Stimulated activated CD4-positive, alpha-beta T cell treated with anti-CD3 and anti-CD28 coated beads, TNF-alpha, amount 100 ng/mL, for 48 hours (primary cell): ENCODE measurements around the gene RDX.
A peak's percentile ranks its signal among the peaks of the same experiment; 100 is the strongest.
"Not testable (repeated sequence)": the region's sequence is repeated elsewhere in the genome, so short reads cannot be mapped to it uniquely, and the experiment has no call there.

ENCODE experiments used
- DNase-seq, 3 donors: peaks; one replicate each; pipeline ENCODE4 v3.0.0-alpha.2; 2020; ENCODE audit warnings: low read depth in 3 of 3

RDX gene

GRCh38 chr11:110296226-110297075 is at the start of gene RDX:
Gene RDX, minus strand, starts transcription at chr11:110296614. Its CDS starts 16,922 bp downstream, at chr11:110279692.
- DNase-seq: peak; percentile 26 to 57 (median 30)

GRCh38 chr11:110345743-110346142 is 49.3 kb upstream of the RDX start:
- DNase-seq: no peak

GRCh38 chr11:110340436-110340835 is 44.0 kb upstream of the RDX start:
- no peak for DNase-seq

- no peak for DNase-seq
Observed at GRCh38 chr11:110339456-110340250, 43.2 kb upstream of the RDX start.

GRCh38 chr11:110338684-110339083 is 42.3 kb upstream of the RDX start:
- no peak for DNase-seq

GRCh38 chr11:110337570-110338193 is 41.3 kb upstream of the RDX start:
- DNase-seq: peak in 2 of 3 donors; percentile 22 to 29

GRCh38 chr11:110336054-110336453 is 39.6 kb upstream of the RDX start:
- DNase-seq: no peak

- DNase-seq: no peak
Observed at GRCh38 chr11:110335358-110335757, 38.9 kb upstream of the RDX start.

GRCh38 chr11:110331626-110332025 is 35.2 kb upstream of the RDX start:
- DNase-seq: no peak

GRCh38 chr11:110329445-110329844 is 33.0 kb upstream of the RDX start:
- no peak for DNase-seq

- DNase-seq: no peak
Observed at GRCh38 chr11:110327508-110327907, 31.1 kb upstream of the RDX start.

GRCh38 chr11:110323786-110324185 is 27.4 kb upstream of the RDX start:
- DNase-seq: no peak

- no peak for DNase-seq
Observed at GRCh38 chr11:110319501-110319900, 23.1 kb upstream of the RDX start.

- no peak for DNase-seq
Observed at GRCh38 chr11:110318638-110319404, 22.4 kb upstream of the RDX start.

- no peak for DNase-seq
Observed at GRCh38 chr11:110317516-110317932, 21.1 kb upstream of the RDX start.

GRCh38 chr11:110314366-110315095 is 18.1 kb upstream of the RDX start:
- no peak for DNase-seq

GRCh38 chr11:110312670-110313069 is 16.3 kb upstream of the RDX start:
- no peak for DNase-seq

- no peak for DNase-seq
Observed at GRCh38 chr11:110311783-110312579, 15.6 kb upstream of the RDX start.

- no peak for DNase-seq
Observed at GRCh38 chr11:110308071-110308470, 11.7 kb upstream of the RDX start.

GRCh38 chr11:110306019-110306388 is 9.6 kb upstream of the RDX start:
- DNase-seq: not testable (repeated sequence)
